DMS114 treated with DMSO at 0.1 percent for 48 hours (cell line): Measurements from ENCODE around the gene EFHD2.
"Not testable (repeated sequence)": the region's sequence is repeated elsewhere in the genome, so short reads cannot be mapped to it uniquely, and the experiment has no call there.

Experiments
- DNase-seq: peaks from one replicate; lab custom pipeline; 2025; ENCODE audit not compliant: unreplicated experiment; lab: John Stamatoyannopoulos, UW

Gene EFHD2

GRCh38 chr1:15471067-15471466 lies 61.4 kb downstream of the EFHD2 start:
- not testable (repeated sequence) for DNase-seq

GRCh38 chr1:15471723-15472122 lies 62.0 kb downstream of the EFHD2 start:
- not testable (repeated sequence) for DNase-seq

- DNase-seq, result no peak
Measured at GRCh38 chr1:15472587-15472986, 62.9 kb downstream of the EFHD2 start.

- DNase-seq, result no peak
Measured at GRCh38 chr1:15475752-15476314, 66.1 kb downstream of the EFHD2 start, which contains the start of gene CELA2B. TSS of gene CELA2B (plus strand) at chr1:15476104. CDS start at chr1:15476126, 22 bp downstream.

DNA sequence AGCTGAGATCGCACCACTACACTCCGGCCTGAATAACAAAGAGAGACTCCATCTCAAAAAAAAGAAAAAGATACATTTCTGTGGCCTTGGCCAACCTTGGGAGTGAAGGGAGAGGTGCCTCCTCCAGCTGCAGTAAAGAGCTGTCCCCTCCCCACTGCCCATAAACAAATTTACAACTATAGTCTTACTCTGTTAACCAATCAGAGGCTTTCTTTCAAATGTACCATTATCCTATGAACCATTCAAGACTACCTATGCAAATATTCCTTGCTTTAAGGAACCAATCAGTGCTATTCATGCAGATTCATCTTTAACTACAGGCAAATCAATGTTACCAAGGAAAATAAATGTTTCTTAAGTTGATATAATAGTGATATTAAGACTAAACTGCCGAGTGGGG lies 67.2 kb downstream of the EFHD2 start:
- no peak for DNase-seq

DNA sequence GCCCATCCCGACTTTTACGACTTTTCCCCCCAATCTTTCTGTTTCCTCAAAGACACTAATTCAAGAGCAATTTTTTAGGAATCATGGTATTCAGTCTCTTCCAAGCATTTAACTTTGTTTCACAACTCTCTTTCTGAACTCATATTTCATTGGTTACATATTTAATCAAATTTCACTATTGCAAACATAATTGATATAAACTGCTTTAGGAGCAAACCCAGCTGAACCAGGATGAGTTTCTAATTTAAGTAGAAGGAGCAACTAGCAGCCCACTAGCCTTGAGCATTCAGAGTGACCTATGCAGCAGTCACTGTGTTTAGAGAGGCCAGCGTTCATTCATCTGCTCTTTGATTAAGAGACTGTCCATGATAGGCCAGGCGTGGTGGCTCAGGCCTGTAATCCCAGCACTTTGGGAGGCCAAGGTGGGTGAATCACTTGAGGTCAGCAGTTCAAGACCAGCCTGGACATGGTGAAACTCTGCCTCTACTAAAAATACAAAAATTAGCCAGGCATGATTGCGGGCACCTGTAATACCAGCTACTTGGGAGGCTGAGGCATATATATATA lies 68.0 kb downstream of the EFHD2 start:
- DNase-seq, result no peak
